C1 segment of cervical spinal cord (tissue), 14 donors: ENCODE measurements around the gene GOLT1A.

Experiments
- DNase-seq, 14 donors: peaks; one replicate each; lab custom pipeline; 2025; lab: John Stamatoyannopoulos, UW

GOLT1A gene

DNA sequence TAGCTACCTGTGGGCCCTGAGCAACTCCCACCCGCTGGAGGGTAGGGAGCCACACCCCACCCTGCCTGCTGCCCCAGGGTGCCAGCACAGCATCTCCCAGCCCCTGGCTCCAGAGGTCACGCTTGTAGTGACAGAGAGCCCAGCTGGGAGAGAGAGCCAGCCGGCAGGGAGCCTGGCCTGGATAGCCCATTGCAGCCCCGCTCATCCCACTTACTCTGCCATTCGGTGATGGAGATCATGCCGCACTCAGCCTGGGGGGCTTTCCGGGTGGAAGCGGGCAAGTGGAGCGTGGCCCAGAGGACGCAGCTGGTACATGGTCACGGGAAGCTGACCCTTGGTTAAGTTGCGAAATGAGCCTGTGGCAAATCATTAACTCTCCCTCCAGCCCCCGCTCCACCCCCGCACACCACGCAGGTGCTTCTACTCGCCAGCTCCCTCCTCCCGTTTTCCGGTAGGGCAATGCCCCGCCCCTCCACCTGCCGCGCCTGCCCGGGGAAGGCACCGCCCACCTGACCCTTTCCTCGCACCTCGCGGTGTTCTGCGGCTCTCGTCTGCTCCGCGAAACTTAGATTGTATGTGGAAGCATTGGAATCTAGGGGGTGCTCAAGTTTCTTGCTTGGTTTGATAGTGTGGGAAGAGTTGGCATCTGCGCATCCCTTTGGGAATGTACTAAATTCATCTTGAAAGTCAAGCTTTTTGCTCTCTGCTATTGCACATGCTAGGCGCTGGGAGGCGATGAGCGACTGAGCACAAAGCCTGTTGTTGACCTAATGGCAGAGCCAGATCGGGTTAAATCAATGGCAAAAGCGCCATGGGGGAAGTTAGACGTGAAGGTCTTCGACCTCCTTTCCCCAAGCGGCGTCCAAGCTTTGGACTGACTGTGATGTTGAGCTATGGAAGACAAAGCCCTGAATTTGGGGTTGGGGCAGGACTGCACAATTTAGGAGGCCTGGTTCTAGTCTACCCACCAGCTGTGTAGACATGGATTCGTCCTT lies at the start of gene GOLT1A:
Gene GOLT1A, minus strand, starts transcription at position 321 of the 995 bp plus-strand sequence. Its CDS starts 82 bp downstream, at position 239.
- peak in 9 of 14 donors; percentile 25 to 58 (median 39) for DNase-seq

DNA sequence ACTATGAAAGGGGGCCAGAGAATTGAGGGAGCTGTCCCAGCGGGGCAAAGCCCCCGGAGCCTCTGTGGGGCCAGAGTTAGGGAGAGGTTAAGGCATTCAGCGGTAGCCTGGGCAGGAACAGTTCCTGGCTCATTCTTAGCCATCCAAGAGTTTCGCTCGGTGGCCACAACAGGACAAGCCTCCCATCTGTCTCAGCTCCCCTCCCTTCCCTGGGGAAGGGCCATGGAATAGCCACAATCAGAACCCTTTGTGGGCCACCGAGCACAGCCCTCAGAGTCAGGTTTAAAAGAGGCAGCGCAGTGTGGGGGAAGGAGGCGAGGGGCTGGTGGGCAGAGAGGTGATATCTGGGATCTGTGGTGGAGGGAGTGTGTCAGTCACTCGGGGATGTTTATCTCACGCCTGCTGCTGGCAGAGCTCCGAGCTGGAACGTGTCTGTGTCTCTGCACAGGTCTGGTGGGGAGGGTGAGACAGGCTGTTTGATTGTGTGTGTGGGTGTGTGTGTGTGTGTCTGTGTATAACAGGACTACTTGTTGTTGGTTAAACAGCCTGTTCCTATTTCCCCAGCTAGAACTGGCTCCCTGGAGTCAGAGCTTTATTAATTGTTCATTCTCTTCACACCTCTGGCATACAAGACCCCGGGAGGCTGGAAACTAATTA lies 49.6 kb upstream of the GOLT1A start:
- peak in 3 of 14 donors; percentile 38 to 65 (median 40) for DNase-seq

DNA sequence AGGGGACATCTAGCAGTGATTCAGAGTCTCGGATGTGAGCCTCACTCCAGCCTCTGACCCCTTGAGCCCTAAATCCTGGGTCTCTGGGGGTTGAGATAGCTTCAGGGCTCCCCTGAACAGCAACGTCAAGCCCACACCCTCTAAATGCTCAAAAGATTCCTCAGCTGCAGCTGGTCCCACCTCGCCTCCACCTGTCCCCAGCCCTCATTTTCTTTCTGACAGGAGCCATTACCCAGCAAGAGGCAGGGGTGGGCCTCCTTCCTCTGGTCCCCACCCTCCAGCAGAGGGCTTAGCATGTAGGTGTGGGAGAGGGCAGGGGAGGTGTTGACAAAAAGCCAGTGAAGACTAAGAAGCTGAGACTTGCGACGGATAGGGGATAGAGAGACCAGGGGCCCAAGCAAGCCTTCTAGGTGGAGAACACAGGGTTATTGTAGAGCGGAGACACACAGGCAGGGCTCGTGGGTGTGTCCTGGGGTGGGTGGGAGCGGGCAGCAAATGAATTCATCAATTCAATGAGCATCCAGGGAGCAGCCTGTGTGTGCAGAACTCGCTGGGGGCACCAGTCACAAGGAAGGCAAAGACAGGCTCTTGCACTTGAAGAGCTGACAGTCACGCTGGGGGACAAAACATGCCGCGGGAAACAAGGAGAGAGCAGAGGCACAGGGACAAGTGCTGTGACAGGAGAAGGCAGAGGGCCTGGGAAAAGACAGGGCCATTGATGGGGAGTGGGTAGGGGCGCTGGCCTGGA lies 48.9 kb upstream of the GOLT1A start:
- peak in 6 of 14 donors; percentile 40 to 61 (median 54) for DNase-seq

GRCh38 chr1:204261746-204262505 lies 48.1 kb upstream of the GOLT1A start:
- DNase-seq, result no peak

DNA sequence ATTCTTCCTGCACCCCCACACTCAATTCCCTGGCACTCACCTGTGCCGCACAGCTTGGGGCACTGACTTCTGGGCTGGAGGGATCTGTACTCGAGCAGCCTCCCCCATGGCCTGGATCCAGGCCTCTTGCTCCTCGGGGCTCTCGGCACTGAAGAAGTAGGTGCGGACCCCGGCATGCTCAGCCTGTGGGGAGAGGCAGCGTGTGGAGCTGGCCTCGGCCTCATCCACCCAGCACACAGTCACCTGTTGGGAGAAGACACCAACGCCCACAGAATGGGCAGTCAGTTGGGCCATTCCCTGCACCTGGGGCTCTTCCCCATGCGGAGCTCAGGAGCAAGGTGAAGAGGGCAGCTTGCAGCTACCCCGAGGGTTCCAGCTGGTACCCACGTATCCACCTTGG lies 47.5 kb upstream of the GOLT1A start:
- no peak for DNase-seq

DNA sequence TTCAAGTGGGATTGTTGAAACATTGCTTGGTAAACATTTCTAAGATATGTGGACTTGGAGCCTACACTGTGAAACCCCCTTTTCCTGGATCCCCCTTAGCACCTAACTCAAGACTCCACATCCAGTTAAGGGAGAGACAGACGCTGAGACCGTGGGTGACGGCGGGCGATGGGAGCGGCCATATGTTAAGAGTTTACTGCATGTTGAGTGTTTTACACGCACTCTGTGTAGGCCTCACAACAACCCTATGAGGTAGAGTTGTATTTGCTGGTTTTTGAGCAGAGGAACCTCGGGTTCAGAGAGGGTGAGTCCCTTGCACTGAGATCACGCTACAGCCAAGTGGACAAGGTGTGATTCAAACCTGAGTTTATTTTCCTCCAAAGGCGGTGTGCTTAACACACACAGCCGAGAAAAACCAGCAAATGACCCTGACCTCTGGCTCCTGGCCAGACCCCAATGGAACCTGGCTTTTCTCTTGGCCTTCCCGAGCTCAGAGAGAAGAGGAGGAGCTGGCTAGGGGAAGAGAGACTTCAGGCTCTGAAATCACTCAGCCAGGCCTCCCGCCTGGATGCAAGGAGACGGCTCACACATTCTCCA lies 46.9 kb upstream of the GOLT1A start:
- no peak for DNase-seq

DNA sequence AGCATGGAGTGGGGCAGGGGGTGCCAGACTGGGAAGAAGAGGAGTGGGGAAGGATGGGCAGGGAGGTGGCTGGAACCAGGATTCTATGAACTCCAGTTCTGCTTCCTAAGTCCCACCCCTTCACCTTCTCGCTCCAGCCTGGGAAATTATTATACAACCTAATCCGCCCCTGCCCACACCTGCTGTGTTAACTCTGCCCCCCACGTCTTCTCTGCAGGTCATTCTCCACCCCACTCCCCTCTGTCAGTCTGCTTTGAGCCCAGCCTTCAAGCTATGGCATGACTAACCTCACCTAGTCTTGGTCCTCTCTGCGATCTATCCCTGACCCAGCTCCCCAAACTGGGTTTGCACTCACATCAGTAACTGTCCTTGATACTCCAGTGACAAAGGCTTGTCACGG lies 46.0 kb upstream of the GOLT1A start:
- DNase-seq, result no peak

GRCh38 chr1:204259196-204259595 lies 45.4 kb upstream of the GOLT1A start:
- DNase-seq, result no peak

DNA sequence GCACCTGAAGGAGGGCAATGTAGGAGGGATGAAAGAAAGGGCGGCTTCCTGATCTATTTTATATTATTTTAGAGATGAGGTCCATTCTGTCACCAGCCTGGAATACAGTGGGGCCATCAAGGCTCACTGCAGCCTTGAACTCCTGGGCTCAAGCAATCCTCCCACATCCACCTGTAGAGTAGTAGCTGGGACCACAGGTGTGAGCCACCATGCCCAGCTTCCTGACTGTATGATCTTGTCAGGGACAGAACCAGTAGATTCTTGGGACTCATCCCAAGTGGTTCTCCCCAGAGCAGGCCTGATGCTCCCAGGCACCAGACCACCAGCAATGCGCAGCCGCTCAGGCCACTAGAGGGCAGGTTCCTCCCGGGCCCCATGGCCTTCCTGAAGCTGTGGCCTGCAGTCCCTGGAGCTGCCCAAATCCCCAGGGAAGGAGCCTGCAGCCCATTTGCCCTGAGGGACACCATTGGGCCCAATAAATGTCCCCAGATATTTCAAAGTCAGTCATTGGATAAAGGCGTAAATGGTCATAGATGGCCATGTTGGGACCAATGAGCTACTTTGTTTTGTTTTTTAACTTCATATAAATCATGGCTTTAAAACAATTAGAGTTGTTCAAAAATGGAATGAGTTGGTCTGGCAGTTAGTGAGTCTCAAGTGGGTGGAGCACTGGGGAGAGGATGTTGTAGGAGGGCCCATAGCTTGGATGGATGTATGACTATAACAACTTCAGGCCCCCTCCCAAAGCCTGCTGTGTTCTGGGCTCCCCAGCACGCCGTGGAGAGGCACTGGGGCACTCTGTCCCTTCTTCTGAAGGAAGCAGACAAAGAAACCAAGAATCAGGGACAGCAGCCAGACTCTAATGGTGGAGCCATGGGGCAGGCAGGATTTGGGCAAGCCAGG lies 44.7 kb upstream of the GOLT1A start:
- DNase-seq, result peak in 9 of 14 donors; percentile 30 to 67 (median 43)

DNA sequence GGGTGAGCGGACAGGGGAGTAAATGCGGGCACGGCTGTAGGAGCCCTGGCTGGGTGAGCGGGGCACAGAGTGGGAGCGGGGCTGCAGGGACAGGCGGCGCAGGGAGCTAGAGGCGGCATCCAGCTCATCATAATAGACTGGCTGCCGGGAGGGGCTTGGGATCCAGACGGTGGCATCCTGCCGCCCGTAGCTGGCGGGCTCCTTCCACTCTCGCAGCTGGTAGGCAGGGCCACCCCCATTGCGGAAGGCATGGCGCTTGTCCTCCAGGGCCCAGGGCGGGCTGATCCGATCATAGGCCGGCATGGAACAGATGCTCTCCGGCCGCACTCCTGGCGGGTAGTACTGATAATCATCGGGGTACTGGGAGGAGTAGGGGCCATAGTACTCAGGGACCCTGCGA lies 43.7 kb upstream of the GOLT1A start:
- no peak for DNase-seq

DNA sequence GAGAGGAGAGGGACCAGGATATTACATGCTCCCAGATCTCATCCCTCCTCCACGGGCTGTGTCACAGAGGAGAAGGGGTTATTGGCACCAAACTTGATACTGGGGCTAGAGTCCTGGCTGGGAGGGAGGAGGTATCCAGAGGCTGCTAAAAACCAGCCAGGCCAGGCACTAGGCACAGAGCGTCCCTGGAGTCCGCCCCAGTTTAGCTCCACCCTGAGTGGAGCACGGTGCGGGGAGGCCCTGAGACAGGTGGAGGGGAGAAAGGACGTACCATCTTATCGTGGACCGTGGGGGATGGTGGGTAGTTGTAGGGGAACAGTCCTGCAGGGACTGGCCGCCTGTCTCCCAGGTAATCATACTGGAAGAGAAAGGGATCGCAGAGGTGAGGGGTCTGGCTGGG lies 42.7 kb upstream of the GOLT1A start:
- no peak for DNase-seq

- DNase-seq, result no peak
Observed at GRCh38 chr1:204255966-204256365, 42.2 kb upstream of the GOLT1A start.

- no peak for DNase-seq
Observed at GRCh38 chr1:204255225-204255624, 41.4 kb upstream of the GOLT1A start.

- peak in 1 of 14 donors; percentile 58 for DNase-seq
Observed at GRCh38 chr1:204254031-204254661, 40.4 kb upstream of the GOLT1A start.

- DNase-seq, result no peak
Observed at GRCh38 chr1:204251926-204252689, 38.3 kb upstream of the GOLT1A start.

GRCh38 chr1:204251286-204251685 lies 37.5 kb upstream of the GOLT1A start:
- no peak for DNase-seq

- no peak for DNase-seq
Observed at GRCh38 chr1:204250428-204251030, 36.7 kb upstream of the GOLT1A start.
